ENCODE results near the gene RBM38. TPM values are rescaled to one million over a fixed set of nuclear protein-coding genes. Genes with fewer than 3 reads are reported as not detected.

The RBM38 gene
- total RNA-seq, 1 donor from 2014 or later = 18.2 TPM

DNA sequence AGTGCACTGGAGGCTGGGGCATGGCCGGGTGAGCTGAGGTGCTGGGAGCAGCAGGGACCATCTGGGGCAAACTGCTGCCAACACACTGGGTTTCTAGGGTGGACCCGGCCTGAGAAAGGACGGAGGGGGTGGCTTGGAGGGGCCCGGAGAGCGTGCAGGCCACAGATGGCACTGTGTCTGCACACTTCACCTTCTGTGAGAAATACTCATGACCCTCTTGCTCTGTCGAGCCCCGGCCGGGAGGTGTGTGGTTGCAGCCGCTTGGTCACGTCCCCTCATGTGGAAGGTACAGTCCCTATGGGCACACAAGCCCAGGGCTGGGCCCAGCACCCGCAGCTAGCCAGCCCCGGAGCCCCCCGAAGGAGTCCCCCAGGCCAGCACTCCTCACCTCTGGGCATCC lies 59.7 kb downstream of the RBM38 start:
- DNase-seq (ENCODE audit: low spot score) = no peak

DNA sequence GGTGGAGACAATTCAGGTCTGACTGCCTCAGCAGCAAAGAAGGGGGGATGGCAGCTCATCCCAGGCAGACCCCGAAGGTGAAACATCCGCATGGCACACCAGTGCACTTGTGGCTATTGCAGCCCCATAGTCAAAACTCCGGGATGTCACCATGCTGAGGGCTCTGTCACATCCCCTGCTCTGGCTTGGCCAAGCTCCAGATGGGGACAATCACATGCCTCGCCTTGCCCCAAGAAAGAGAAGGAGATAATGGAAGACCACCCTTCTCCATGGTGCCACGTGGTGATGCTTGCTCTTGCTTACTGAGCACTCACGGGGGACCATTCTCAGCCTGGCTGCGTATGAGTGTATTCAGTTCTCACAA lies 60.2 kb downstream of the RBM38 start:
- no peak for DNase-seq (ENCODE audit: low spot score)

DNA sequence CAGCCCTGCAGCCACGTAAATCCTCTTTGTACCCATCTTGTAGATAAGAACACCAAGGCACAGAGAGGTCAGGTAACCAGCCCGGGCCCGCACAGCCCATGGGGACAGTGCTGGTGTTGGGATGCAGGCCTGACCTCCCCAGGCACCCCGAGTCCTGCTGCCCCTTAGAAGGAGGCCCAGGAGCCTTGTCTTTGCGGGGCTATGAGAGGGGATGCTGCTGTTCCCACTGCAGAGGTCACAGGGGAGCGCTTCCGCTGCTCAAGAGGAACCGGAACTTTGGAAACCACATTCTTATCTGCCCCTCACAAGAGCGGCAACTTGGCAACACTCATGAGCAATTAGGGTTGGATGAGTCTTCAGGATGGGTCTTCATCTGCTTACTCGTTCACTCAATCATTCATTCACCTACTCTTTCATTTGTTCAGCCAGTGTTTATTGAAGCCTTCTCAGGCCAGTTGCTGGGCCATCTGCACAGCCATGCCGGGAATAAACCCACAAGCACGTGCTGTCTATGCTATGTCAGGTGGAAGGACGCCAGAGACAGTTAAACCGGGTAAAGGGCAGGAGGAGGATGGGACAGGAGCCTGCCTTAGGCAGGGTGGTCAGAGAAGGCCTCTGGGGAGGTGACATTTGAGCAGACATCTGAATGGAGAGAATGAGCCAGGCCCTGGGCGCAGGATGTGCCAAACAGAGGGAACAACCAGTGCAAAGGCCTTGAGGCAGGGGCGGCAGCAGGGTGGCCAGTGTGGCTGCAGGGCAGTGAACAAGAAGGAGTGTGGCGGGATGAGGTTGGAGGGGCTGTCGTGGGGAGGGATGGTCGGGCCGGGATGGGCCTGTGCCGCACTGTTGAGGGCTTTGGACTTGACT lies 60.8 kb downstream of the RBM38 start:
- DNase-seq (ENCODE audit: low spot score) = no peak

- DNase-seq (ENCODE audit: low spot score) = no peak
These were observed 64.2 kb downstream of the RBM38 start for GRCh38 chr20:57455386-57455785.

- DNase-seq (ENCODE audit: low spot score) = no peak
These were observed 64.9 kb downstream of the RBM38 start for GRCh38 chr20:57456116-57456515.

DNA sequence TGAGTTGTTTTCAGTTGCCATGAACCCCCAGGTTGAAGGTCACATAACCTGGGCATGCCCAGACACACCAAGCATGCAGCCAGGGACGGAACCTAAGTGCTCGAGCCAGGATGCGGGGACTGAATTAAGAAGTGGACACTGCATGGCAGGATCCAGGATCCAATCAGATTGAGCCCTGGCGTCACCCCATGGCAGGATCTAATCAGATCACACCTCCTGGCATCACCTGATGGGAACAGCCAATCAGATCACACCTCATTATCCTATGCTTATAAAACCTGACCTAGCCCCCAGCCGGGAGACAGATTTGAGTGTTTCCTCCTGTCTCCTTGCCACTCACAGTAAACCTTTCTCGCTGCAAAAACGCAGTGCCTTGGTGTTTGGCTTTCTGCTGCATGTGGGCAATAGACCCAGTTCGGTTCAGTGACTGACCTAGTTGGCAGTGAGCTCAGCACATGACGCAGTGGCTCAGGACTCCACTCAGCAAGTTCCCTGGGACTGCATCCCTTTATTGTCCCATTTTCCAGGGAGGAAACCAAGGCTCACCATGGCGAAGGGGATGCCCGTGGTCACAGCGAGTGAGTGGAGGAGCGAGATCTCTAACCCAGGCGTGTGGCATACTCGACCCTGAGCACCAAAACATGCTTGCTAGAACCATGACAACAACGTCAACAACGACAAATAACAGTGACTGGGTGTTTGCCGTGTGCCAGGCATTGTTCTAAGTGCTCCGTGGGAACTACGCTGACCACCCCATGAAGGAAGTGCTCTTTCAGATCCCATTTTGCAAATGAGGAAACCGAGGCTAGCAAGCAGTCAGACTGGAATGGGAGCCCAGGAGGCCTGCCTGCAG lies 66.3 kb downstream of the RBM38 start:
- DNase-seq (ENCODE audit: low spot score) = no peak

- DNase-seq (ENCODE audit: low spot score) = peak; percentile 72
These were observed 67.4 kb downstream of the RBM38 start for GRCh38 chr20:57458400-57459160.

Other genes starting within 250 kb of the RBM38 start
- gene BMP7, start 124.8 kb upstream of the RBM38 start, total RNA-seq = 32.0 TPM
- gene SPO11, start 61.6 kb upstream of the RBM38 start, total RNA-seq = not detected
- gene RAE1, start 40.1 kb upstream of the RBM38 start, total RNA-seq = 26.3 TPM
- not detected for gene CTCFL, start 133.7 kb downstream of the RBM38 start, total RNA-seq
- gene PCK1, start 169.7 kb downstream of the RBM38 start, total RNA-seq = 0.57 TPM
- gene ZBP1, start 229.0 kb downstream of the RBM38 start, total RNA-seq = 2.4 TPM

All from ureter (tissue), 1 donor.